K562 (cell line): ENCODE results near the gene FKBP11. TPM values are rescaled to one million over a fixed set of nuclear protein-coding genes. Genes with fewer than 3 reads are reported as not detected.

ENCODE experiments used
- ATAC-seq: fragments of 200-7000 bp; cut with Tn5 transposase; 3 replicates; pipeline ENCODE4 v1.9.1; 2020; ENCODE audit warnings: moderate library complexity
- BruUV-seq: library from RNA; stranded (reverse); fragments of 400-500 nt; replicated peaks from 2 replicates; lab custom pipeline; 2021; lab: Mats Ljungman, UMichigan
- CTCF ChIA-PET: fragments of 300-600 bp; formaldehyde crosslinking; extraction: SDS; loops from one replicate; lab custom pipeline; 2021; ENCODE audit warnings: low intra/inter-chr PET ratio; lab: Yijun Ruan, JAX
- POLR2A ChIA-PET: fragments of 300-600, 350-650 bp; sonication (Branson Sonifier 250); formaldehyde crosslinking; extraction: SDS; loops from one replicate; lab custom pipeline; 2021; ENCODE audit warnings: antibody characterized with exemption, inconsistent platforms; lab: Yijun Ruan, JAX
- DNase-seq, 4 experiments: peaks; one replicate each; pipeline versions ENCODE4 v3.0.0 to v3.0.0-alpha.2; 2011 to 2018; ENCODE audit warnings: low spot score in 3 of 4, mixed read lengths in 3 of 4; ENCODE audit errors: extremely low read depth in 1 of 4
- FAIRE-seq: peaks from 2 replicates; lab custom pipeline; 2011; peaks lifted over from hg19 to GRCh38; lab: Jason Lieb, UNC
- H2AFZ ChIP-seq: 2 replicates; pipeline ENCODE4 v1.6.0; 2011; ENCODE audit warnings: low read depth, low read length, control low read depth, inconsistent platforms
- H3K27ac ChIP-seq: fragments of 200-600 bp; 3 replicates; pipeline ENCODE4 v1.8.0; 2011; ENCODE audit warnings: low read depth, mild to moderate bottlenecking, control low read depth, inconsistent platforms, low read length, moderate library complexity, mixed read lengths; ENCODE audit errors: extremely low read depth
- H3K27me3 ChIP-seq, 2 experiments: fragments of 300-600 bp in 1 of 2; 2 replicates in 1 of 2; 3 replicates in 1 of 2; pipeline versions ENCODE4 v1.6.0 to v1.8.0; 2011; ENCODE audit warnings: inconsistent platforms in 2 of 2, low read length in 2 of 2, mild to moderate bottlenecking in 1 of 2, mixed read lengths in 1 of 2, moderate library complexity in 1 of 2; ENCODE audit not compliant: control insufficient read depth in 2 of 2, insufficient read depth in 2 of 2
- H3K36me3 ChIP-seq: fragments of 300-600 bp; 3 replicates; pipeline ENCODE4 v1.8.0; 2011; ENCODE audit warnings: mild to moderate bottlenecking, low read length, inconsistent platforms; ENCODE audit not compliant: control insufficient read depth, insufficient read depth
- H3K4me1 ChIP-seq, 2 experiments: fragments of 200-600 bp in 1 of 2; replicated peaks in 1 of 2; 2 replicates in 1 of 2; 3 replicates in 1 of 2; pipeline versions ENCODE4 v1.5.1 to v1.8.0; 2011; ENCODE audit warnings: inconsistent platforms in 2 of 2, low read length in 2 of 2, mild to moderate bottlenecking in 1 of 2, mixed read lengths in 1 of 2, moderate library complexity in 1 of 2; ENCODE audit not compliant: control insufficient read depth in 2 of 2, insufficient read depth in 2 of 2
- H3K4me2 ChIP-seq: 2 replicates; pipeline ENCODE4 v1.6.1; 2011; ENCODE audit warnings: low read length, control low read depth, inconsistent platforms, mixed read lengths; ENCODE audit not compliant: insufficient read depth
- H3K4me3 ChIP-seq: fragments of 200-600 bp; sonication (generic), shearing (Covaris generic); 2 replicates; pipeline ENCODE4 v1.5.1; 2016; ENCODE audit warnings: control low read depth, inconsistent platforms
- H3K79me2 ChIP-seq: fragments of 200-600 bp; 3 replicates; pipeline ENCODE4 v1.8.0; 2011; ENCODE audit warnings: low read length, inconsistent platforms; ENCODE audit not compliant: control insufficient read depth, insufficient read depth
- H3K9ac ChIP-seq, 2 experiments: 2 replicates each; pipeline versions ENCODE4 v1.6.0 to v1.6.1; 2011; ENCODE audit warnings: low read depth in 2 of 2, low read length in 2 of 2, control low read depth in 1 of 2, inconsistent platforms in 1 of 2, mild to moderate bottlenecking in 1 of 2, mixed read lengths in 1 of 2; ENCODE audit not compliant: insufficient read depth in 1 of 2
- H3K9me1 ChIP-seq: one replicate; pipeline ENCODE4 v1.6.0; 2011; ENCODE audit warnings: inconsistent platforms, mild to moderate bottlenecking, low read length, moderate library complexity; ENCODE audit not compliant: control insufficient read depth, insufficient read depth
- H3K9me3 ChIP-seq: replicated peaks from 2 replicates; pipeline ENCODE4 v1.5.1; 2011; ENCODE audit warnings: low read depth, low read length, inconsistent platforms; ENCODE audit not compliant: control insufficient read depth, insufficient read depth
- H4K20me1 ChIP-seq: replicated peaks from 2 replicates; pipeline ENCODE4 v1.6.1; 2011; ENCODE audit warnings: low read length, inconsistent platforms, mixed read lengths; ENCODE audit not compliant: control insufficient read depth, insufficient read depth
- FOXA3 ChIP-seq, 2 experiments: fragments of 450-650 bp in 1 of 2; sonication (generic) in 1 of 2; formaldehyde crosslinking; IDR thresholded peaks in 1 of 2; conservative IDR thresholded peaks in 1 of 2; 2 replicates each; pipeline versions ENCODE4 v1.4.0 to v1.8.0; 2020 to 2022; ENCODE audit warnings: mild to moderate bottlenecking in 2 of 2, missing genetic modification reagents in 1 of 2
- FOXP4 ChIP-seq: sonication (generic); formaldehyde crosslinking; IDR thresholded peaks from 2 replicates; pipeline ENCODE4 v1.8.0; 2022; ENCODE audit warnings: mild to moderate bottlenecking, missing genetic modification reagents, borderline replicate concordance
- HNRNPUL1 ChIP-seq: fragments of 200-400 bp; formaldehyde crosslinking; IDR thresholded peaks from 2 replicates; pipeline ENCODE4 v1.6.1; 2017; ENCODE audit warnings: low read length
- HOXB6 ChIP-seq: fragments of 250-450 bp; sonication (Bioruptor Pico); IDR thresholded peaks from 2 replicates; pipeline ENCODE4 v1.5.1; 2022; ENCODE audit warnings: mild to moderate bottlenecking, borderline replicate concordance
- KDM4B ChIP-seq, 2 experiments: fragments of 450-650 bp in 1 of 2; sonication (generic) in 1 of 2; IDR thresholded peaks; 2 replicates each; pipeline ENCODE4 v1.6.1; 2016 to 2017; ENCODE audit warnings: borderline replicate concordance in 2 of 2, antibody characterized with exemption in 1 of 2, low read depth in 1 of 2, mild to moderate bottlenecking in 1 of 2
- MED1 ChIP-seq: sonication (generic); formaldehyde crosslinking; IDR thresholded peaks from 2 replicates; pipeline ENCODE4 v1.8.1; 2023; ENCODE audit warnings: missing genetic modification reagents, borderline replicate concordance
- NFRKB ChIP-seq: fragments of 450-650 bp; IDR thresholded peaks from 2 replicates; pipeline ENCODE4 v1.6.1; 2016; ENCODE audit warnings: low read depth
- ZNF76 ChIP-seq: fragments of 250-450 bp; sonication (Bioruptor Pico); IDR thresholded peaks from 2 replicates; pipeline ENCODE4 v1.4.0; 2020; ENCODE audit warnings: mild to moderate bottlenecking, moderate library complexity, borderline replicate concordance
- WGBS: fragments of 100-300 bp; shearing (Covaris generic); methylation state at CpG from one replicate; pipeline ENCODE4 v1.1.6; 2016; ENCODE audit warnings: low coverage, mixed read lengths; ENCODE audit not compliant: insufficient coverage; ENCODE audit errors: missing lambda C conversion rate; 5-methylcytosine and 5-hydroxymethylcytosine counted together
- in situ Hi-C: fragments of 300-500 bp; cut with MboI; formaldehyde crosslinking; loops from 4 replicates; pipeline ENCODE4 v1.15.0; 2018; ENCODE audit warnings: inconsistent platforms, mixed read lengths
- intact Hi-C: fragments of 100-400 bp; cut with micrococcal nuclease; formaldehyde crosslinking; loops from 2 replicates; pipeline ENCODE4 v1.14.2; 2022
- polyA plus RNA-seq, 8 experiments: library from polyadenylated mRNA; depleted of rRNA in 4 of 8; stranded (reverse) in 5 of 8; unstranded in 3 of 8; fragments of >200 nt; fragmentation: Nextera tagmentation in 2 of 8; fragmentation: Illumina TruSeq in 1 of 8; extraction: Ambion mirVana in 2 of 8; extraction: Trizol in 1 of 8; gene quantifications; 2 replicates each; pipeline versions ENCODE4 v1.2.1 to v1.2.3, GENCODE V29; 2011 to 2014; ENCODE audit warnings: inconsistent platforms in 1 of 8, missing spikeins in 1 of 8
- total RNA-seq, 7 experiments: library from RNA; depleted of rRNA in 6 of 7; stranded (reverse); fragments of >200 nt in 6 of 7; fragmentation: Illumina TruSeq in 2 of 7; extraction: Trizol in 2 of 7; gene quantifications; 2 replicates each; pipeline versions ENCODE4 v1.2.1 to v1.2.3, GENCODE V29; 2011 to 2021; ENCODE audit warnings: low replicate concordance in 1 of 7

FKBP11 gene
- total and polyA plus RNA-seq, 9 of the 15 experiments (the other 6 are each of a cell fraction or from before 2014, with no cell fraction given): 1.6 to 8.2 (median 5.8) TPM

- Histone ChIP-seq H3K9ac (0 out of 4 replicates have a peak overlapping the region, but pooled peaks of 1 of the 2 experiments have one; percentile 23), H3K27ac (no peak overlapping the region), H4K20me1 (peaks cover 14% of the 10 kb centered on the region; the same call in 1 of the 2 replicates)
- ATAC-seq: no peak
- in situ Hi-C loops: no loop called here
- CTCF ChIA-PET: no interaction called here
- no peak for TF ChIP-seq HOXB6 (CRISPR knock-in tag)
- no peak for TF ChIP-seq NFRKB
- no peak for TF ChIP-seq KDM4B (IDR thresholded peaks at IDR 0.05; ENCODE audit: borderline replicate concordance in 2 of 2, low read depth in 1 of 2)
- no peak for TF ChIP-seq MED1 (CRISPR knock-in tag)
- no peak for TF ChIP-seq ZNF76 (CRISPR knock-in tag)
- TF ChIP-seq FOXA3 (CRISPR knock-in tag; conservative IDR thresholded peaks at IDR 0.05 in 1 of 2, IDR thresholded peaks at IDR 0.05 in 1 of 2): no peak
- no peak for TF ChIP-seq HNRNPUL1
- TF ChIP-seq FOXP4 (CRISPR knock-in tag): no peak
- TF ChIP-seq, all 486 proteins: peak for 0
- H3K4me2 ChIP-seq: no peak overlapping the region
- DNase-seq (no peak), FAIRE-seq (no peak)
- H3K4me1 ChIP-seq: no peaks in the 10 kb centered on the region; a peak in 1 of 5 replicates
- no peaks in the 10 kb centered on the region for H3K9me3 ChIP-seq
- no peaks in the 10 kb centered on the region for H3K9me1 ChIP-seq
- POLR2A ChIA-PET: interaction anchor here (0.6 to 0.7 kb wide), 2 partner anchors 18 to 105 kb away, joined by 3 read pairs; no protein-coding TSS in a partner anchor
- peaks cover 15% of the 10 kb centered on the region; the same call in 1 of the 3 replicates for H3K79me2 ChIP-seq
- H3K4me3 ChIP-seq: no peak overlapping the region
- no peaks in the 10 kb centered on the region for H3K27me3 ChIP-seq
- no TSS peak for BruUV-seq
- intact Hi-C loops: no loop called here
- 90% methylated on average over 6 of the region's 7 CpGs for WGBS
- H3K36me3 ChIP-seq: peaks cover 88% of the 10 kb centered on the region
- H2AFZ ChIP-seq: no peak overlapping the region
These were observed 13.5 kb upstream of the FKBP11 start for GRCh38 chr12:48938805-48939204.
